Hematopoietic multipotent progenitor cell (in vitro differentiated cells): ENCODE results near the gene KCTD16. TPM values are rescaled to one million over a fixed set of nuclear protein-coding genes. Genes with fewer than 3 reads are reported as not detected.

Experiments
- DNase-seq, 3 donors: peaks; one replicate each; pipeline ENCODE4 v3.0.0-alpha.2; 2011 to 2015; ENCODE audit warnings: low read depth in 2 of 3, low spot score in 2 of 3
- total RNA-seq: library from RNA; depleted of rRNA; stranded (reverse); fragments of >200 nt; gene quantifications from one replicate; pipeline ENCODE4 v1.2.3, GENCODE V29; 2012

The KCTD16 gene
- total RNA-seq, 1 donor: under 0.01 TPM

DNA sequence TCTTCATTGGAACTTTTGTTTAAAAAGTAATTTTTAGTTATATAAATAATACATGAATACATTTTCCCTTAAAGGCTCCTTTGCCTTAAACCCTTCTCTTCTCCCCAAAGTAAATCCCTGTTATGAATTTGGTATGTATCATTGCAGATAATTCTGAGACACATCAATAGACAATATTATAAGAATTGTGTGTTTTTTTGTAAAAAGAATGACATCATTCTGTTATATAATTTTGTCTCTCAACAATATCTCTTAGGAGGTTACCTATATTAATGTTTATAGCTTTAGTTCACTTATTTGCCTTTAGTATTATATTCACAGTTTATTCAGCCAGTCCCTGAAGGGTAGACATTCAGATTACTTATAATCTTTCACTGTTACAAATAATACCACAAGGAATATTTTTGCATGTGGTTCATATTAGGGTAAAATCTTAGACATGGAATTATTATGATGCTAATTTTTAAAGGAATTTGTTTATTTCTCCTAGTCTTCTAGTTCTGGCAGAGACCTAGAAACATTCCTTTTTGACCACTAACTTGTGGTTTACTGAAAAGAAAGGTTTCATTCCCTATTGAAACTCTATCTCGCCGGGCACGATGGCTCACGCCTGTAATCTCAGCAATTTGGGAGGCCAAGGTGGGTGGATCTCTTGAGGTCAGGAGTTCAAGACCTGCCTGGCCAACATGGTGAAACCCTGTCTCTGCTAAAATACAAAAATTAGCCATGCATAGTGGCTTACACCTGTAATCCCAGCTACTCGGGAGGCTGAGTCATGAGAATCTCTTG is 105.6 kb downstream of the KCTD16 start:
- DNase-seq: no peak

DNA sequence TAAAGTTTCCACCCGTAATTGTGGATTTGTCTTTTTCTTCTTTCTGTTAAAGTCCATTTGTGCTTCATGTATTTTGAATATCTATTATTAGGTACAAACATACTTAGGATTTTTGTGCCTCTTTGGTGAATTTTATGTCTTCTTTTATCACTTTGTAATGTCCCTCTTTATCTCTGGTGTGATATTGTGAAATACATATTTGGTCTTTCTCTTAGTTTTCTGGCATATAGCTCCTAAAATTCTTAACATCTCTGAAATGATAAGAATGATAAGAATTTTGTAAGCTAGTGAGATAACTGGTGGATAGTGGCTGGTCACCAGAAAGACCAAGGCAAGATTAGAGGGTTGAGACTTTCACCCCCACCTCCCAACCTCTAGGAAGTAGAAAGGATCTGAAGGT is 111.1 kb downstream of the KCTD16 start:
- no peak for DNase-seq

DNA sequence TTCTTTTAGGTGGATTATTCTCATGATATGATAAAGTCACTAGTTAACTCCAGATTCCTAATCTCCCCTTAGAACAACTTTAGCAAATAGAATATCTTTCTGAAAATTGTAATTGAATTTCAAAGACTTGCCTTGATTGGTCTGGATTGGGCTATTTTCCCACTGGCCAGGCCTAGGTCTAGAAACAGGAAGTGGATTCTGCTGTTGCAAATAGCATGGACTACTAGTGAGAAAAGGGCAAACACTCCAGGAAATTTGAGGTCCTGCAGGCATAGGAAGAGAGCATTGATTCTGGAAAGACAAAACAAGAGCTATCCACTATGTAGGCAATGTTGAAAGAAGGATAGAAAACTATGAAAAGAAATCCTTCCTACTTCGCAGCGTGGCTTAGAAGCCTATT is 113.4 kb downstream of the KCTD16 start:
- no peak for DNase-seq

DNA sequence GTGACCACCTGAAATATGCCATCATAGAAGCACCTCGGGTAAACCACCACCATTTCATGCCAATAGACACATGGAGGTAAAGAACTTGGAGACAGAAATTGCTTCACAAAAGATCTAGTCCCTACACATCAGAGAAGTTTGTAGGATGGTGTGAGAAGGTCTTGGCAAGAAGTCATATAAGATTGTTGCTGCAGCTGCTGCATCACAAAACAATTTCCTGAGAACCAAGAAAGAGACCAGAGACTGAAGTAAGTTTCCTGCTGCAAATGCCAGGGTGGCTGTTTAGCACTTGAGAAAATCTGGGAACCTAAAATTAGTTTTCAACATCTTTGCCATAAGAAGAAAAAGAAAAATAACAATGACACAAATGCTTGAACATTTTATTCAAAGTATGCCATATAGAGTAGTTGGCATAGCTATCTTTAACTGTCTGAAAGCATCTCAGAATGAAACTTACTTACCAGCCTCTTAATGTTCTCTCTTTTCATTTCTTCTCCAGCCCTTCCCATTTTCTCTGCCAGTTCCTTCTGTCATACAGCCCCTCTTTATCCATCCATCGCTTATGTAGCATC is 114.3 kb downstream of the KCTD16 start:
- DNase-seq: no peak

DNA sequence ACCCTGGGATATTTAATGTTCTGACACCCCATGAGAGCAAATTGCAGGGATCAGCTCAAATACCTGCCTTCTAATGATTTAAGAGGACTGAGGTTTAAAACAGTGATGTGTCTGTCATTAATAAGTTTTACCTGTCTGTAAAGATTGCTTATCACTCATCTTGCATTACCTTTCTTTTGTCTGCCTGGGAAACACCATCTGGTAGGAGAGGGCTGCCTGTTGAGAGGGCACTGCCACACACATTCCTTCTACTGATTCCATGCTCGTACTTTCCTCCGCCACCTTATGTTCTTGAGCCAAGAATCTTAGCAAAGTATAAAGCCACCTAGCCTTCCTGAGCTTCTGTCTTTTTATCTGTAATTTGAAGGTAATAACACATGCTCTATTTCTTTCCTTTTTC is 118.6 kb downstream of the KCTD16 start:
- DNase-seq: no peak

DNA sequence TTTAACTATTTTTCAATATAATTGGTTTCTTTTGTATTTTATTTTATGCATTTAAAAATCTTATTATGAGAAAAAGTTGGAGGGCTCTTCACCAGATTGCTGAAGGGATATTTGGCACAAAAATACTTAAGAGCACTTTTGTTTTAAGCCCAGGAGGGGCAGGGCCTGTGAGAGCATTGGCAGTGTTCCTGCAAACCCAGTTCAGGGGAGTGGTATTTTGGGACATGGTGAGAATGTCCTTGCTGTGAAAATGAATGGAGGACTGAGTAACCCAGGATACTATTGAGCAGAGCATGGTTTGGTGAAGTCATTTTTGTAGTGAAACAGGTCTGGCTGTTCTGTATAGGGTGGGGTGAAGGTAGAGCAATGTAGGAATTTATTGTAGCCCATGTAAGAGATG is 121.4 kb downstream of the KCTD16 start:
- DNase-seq: no peak

DNA sequence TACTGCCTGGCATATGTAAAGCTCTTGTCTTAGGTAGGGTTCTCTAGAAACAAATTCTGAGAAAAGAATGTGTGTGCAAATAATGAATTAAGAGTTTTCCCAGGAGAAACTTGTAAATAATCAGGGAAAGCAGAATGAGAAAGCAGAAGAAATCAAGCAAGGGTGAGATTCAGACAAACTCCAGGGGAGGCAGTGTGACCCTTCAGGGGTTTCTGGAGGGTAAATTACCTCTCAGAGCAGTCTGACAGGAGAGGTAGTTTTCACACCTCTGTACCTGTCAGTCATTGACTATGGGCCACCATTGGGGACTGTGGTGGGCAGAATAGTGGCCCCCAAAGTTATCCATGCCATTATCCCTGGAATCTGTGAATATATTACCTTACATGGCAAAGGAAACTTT is 124.6 kb downstream of the KCTD16 start:
- DNase-seq: no peak

DNA sequence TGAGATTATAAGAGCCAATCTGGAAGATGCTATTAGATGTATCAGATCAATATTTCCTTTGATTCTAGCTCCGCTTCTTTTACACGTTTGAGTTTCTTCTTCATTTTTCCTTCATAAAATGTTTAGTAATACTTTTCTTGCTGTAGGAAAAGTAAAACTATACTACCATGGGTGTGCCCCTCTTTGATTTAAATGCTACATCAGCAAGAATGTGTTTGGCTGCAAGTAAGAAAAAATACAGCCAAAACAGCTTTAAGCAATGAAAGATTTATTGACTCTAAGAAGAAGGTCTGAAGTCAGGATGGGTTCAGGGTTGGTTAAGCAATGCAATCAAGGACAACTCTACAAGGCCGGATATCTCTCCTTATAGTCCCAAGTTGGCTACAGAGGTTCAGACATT is 126.4 kb downstream of the KCTD16 start:
- DNase-seq: no peak

DNA sequence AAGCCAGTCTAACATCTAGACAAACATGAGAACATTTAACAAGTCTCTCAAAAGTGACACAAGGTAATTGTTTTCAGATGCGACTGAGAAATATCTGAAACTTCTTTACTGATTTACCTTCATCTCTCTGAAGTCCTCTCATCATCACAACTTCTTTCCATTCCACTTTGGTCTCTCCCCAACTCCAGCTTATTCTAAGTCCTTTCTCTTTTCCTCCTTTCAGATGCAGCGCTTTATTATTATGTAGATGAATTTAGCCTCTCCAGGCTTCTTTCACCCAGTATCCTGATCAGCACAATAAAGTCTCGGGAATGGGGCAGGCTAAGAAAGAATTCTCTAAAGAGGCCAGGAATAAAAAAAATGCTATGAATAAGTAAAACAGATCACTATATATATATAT is 128.0 kb downstream of the KCTD16 start:
- no peak for DNase-seq

DNA sequence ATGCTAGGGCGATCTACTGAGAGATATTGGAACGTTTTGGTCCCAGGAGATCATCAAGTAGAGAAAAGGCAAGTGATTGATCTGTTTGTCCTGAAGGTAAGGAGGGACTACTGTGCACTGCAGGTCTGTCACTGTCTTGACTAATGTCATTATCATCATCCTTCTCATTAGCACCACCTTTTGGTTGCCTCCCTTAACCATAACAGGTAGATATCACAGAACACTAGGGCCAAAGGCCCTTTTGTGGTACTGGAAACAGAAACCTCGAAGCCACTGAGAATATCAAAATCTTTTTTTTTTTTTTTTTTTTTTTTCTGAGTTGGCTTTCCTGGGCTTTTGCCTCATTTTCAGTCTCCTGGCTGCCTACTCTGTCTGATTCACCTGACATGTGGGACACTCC is 134.0 kb downstream of the KCTD16 start:
- DNase-seq: no peak

DNA sequence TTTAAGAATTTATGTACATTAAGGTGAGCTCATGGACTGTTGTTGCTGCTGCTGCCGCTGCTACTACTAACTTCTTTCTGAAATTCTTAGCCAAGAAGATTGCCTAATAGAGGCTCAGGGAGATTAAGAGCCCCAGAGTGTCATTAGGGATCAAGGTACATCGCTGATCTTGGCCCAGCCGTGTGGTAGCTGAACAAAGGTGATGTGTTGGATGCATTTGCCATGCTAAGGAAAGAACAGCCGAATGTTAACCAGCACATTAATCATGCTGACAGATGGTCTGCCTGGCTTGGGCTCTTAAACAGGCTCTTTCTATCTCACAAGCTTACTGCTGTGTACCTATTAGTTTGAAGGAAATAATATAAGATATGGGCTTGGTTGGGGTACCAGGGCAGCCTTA is 137.1 kb downstream of the KCTD16 start:
- no peak for DNase-seq

DNA sequence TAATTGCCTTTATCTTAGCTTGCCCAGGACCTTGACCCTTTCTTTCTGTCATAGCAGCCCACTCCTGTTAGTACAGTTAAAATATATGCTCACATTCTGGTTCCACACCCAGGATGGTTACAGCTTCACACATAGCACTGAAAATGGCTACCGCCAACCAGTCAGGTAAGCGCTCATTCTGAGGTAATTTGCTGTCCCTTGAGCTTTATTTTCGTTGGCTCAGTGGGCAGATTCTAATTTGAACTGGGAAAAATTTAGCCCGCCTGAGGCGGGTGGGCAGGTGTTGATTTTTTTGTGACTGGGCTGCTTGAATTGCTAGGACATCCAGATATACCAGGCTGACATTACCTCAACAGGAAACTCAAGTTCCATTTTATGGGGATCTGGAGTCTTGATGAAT is 137.5 kb downstream of the KCTD16 start:
- no peak for DNase-seq

DNA sequence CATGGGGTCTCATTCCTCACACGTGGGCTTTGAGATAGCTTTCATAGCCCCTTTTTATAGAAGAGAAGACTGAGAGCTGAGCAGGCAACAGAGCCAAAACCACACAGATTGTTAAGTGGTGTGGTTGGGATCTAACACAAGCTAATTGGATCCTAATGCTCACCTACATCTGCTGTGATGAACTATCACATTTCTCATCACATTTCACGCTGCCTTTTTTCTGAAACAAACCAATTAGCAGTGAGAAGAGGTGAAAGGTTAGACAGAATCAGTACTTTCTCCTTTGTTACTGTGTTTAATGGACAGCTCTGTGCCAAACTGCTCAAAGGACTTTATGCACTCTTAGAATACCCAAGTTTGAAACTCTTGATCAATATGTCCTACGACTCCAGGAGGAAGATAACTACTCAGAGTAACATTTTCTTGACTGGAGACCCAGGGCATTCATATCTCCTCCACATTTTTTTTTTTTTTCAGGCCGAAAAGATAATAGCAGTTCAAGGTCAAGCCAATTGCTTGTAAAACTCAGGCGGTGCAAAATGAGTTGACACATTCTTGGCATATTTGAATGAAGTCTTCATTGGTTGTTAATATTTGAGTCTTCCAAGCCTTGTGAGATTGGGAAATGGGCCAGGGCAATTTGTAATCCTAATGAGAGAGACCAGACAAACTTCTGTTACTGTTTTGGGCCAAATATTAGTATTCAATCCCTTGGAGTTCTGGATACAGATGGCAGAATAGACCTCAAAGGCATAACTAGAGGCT is 138.4 kb downstream of the KCTD16 start:
- DNase-seq: no peak

DNA sequence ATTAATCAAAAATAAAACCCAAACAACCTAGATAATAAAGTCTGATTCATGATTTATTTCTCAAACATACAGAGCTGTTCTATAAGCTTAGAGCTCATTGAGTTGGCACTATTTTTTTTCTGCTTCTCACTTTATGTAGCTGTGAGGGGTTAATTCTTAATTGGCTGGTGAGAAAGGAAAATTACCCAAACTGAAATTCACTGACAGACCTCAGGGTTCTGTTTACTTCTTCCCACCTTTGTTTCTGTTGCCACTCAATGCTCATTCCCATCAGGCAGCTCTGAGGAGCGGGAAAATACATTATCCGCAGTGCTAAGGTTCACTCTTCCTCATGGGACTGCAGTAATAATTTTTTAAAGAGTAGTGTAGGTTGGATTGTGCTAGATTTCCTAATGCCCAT is 139.9 kb downstream of the KCTD16 start:
- no peak for DNase-seq

DNA sequence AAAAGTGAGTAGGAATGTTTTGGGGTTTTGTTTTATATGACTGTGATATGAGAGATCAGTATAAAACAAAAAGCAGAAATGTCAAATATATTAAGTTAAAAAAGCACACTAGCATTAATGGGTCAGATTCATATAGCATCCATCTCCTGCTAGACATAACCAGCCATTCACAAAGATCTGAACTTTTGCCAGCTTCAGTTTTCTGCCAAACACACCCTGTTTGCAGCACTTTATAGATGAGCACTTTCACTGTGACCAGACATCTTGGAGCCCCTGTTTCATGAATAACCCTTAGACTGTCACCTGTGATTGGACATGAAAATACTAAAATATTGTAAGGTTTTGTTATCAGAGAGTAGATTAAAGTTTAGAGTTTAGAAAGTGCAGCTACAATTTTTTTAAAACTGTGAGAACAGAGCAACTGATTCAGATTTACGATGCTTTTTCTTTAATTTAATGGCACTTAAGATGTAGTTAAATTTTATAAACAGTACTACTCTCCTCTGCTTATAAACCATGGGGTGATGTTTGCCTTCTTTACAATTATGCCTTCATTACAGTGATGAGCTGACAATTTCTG is 142.6 kb downstream of the KCTD16 start:
- no peak for DNase-seq

DNA sequence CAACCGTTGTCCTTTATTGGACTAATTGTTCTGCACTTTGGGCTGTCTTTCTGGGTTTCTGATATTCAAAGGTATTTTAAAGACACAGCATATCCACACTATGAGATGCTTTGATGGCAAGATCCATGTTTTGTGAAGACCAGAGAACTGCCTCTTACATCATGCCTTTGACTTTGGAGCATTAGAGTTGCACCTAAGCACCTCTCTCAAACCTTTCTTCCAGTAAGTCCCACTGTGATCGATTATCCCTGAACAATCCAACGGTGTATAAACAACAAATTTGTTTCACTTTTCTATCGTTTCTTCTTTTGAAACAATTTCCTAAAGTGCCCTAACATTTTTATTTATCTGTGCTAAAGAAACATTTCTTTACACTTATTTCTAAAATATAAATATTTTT is 144.4 kb downstream of the KCTD16 start:
- DNase-seq: no peak

DNA sequence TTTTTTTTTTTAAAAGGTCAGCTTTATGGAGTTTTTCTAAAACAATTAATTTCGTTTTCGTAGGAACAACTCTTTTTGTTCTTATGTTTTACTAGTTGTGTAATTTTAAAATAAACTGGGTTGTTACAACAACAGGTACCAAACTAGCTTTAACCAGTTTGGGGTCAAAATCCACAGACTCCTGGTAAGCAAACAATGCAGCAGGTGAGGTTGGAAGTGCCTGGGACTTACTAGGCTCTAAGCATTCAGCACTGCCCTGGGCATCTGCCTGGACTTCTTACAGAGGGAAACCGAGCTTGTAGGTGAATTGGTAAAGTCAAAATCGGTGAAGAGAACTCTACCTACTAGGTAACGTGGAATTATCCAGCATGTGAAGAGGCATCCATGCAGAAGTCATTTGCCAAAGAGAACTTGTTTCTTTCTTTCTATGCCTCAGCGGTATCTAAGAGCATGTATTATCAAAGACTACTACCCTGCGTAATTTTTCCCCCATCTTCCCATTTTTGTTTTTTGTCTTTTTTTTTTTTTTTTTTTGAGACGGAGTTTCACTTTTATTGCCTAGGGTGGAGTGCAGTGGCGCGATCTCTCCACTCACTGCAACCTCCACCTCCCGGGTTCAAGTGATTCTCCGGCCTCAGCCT is 145.4 kb downstream of the KCTD16 start:
- no peak for DNase-seq

DNA sequence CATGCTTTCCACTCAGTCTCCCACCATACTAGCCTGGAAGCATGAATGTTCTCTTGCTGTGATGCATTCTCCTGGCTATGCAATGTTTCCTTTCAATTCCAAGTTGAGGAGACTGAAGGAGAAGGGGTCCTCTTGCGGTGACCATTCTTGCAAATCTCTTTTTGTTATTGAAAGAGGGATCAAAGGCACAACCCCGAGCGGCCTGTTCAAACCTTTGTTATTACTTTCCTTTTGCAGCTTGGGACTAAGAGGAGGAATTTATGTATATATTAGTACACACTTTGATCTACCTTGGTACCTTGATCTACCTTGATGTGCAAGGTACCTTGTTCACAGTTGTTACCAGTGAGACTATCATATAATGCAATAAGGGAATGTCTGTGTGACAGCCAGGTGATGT is 147.3 kb downstream of the KCTD16 start:
- no peak for DNase-seq

DNA sequence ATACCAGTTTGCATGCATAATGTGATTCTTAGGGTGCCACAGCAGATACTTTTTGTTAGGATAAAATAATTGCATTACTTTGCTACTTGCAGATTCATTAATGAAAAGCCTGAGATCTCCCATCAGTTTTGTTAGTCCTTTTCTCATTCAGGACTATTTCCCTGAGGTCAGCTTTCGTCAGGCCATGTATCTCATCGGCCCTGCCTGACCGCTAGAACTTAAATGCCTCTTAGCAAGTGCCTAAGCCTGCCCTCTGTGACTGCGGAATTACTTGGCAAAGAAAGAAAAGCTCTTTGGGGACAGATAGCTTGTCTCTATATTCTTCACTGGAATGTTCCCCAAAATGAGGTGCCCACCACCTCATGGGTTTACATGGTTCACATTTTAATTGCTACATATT is 147.8 kb downstream of the KCTD16 start:
- DNase-seq: no peak

DNA sequence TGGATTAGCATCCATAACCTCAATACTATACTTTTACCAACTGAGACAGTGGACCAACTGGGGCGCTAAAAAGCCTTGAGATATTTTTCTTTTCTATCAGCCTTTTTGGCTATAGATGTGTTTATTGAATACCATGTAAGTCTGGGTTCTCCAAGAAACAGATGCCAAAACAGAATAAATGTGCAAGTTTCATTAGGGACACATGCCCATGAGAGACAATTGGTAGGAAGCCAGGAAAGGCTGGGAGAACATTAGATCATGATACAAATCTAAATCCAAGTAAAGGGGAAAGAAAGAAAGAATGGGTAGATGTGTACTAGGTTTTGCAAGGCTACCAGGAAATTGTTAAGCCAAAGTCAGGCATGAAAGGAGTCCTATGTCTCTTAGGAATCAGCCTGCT is 152.5 kb downstream of the KCTD16 start:
- DNase-seq: no peak

DNA sequence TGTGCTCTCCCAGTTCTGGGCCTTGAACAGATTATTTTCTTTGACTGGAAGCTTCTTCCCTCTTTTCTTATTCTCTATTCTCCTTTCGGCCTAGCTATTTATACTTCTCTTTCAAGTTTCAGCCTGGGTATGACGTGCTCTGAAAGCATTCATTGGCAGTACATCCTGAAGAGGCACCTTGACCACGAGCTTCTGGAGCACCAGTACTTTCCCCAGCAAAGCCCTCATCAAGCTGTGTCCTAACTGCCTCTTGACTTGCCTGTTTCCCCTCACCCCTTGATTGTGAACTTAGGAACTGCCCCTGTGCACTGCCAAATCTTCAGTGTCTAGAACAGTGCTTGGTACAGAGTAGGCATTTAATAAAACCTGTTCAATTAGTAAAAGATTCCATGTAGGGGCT is 154.9 kb downstream of the KCTD16 start:
- DNase-seq: no peak
